ENCODE data around the gene RAX2.

GRCh38 chr19:3765121-3765520 is 6.9 kb downstream of the RAX2 start:
- TF ChIP-seq GATA2 (IDR thresholded peaks at IDR 0.05; ENCODE audit: low read depth, low read length), result no peak
- TF ChIP-seq GATA3 (IDR thresholded peaks at IDR 0.05; ENCODE audit: low read depth, low read length), result no peak

All from SH-SY5Y (cell line).